VCaP (cell line): ENCODE data around the gene XIST.
"Not testable (repeated sequence)": the region's sequence is repeated elsewhere in the genome, so short reads cannot be mapped to it uniquely, and the experiment has no call there.

Experiments
- H3K27ac ChIP-seq: fragments of 450-650 bp; 2 replicates; pipeline ENCODE4 v1.5.1; 2017
- CTCF ChIP-seq: fragments of 450-650 bp; conservative IDR thresholded peaks from 2 replicates; pipeline ENCODE4 v1.5.1; 2017; ENCODE audit warnings: mild to moderate bottlenecking, moderate library complexity

The XIST gene

DNA sequence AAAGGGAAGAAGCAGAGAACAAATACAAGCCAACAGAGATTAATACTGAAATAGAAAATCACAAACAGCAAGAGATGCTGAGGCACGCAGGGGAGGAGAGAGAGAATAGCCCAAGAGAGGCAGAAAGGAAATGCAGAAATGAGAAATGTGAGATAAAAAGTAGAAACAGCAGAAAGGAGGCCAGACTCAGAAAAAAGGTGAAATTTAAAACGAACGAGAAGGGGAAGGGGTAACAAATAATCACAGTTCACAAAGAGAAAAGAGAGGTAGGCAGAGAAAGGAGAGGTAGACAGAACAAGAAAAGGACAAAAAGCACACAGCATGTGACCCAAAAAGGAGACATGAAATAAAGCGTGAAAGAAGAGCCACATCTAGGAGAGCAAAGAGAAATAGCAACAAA is 25.1 kb downstream of the XIST start:
- no peak for TF ChIP-seq CTCF
- H3K27ac ChIP-seq: no peak overlapping the region

DNA sequence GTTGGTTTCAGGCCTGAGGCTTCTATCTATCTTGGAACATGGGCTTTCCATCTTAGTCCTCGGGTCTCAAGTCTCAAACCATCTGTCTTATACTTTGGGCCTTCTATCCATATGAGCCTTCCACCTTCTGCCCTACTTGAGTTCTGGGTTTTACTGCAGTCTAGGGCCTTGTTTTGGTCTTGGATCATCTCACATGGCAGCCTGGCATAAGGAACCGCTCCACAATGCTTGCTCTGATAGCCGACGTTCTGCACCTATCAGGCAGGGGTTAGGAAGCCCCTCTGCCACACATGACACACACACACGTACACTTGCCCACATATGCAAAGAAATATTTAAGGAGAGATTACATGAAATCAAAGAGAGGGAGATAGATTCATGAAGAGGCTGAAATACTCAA is 25.5 kb downstream of the XIST start:
- TF ChIP-seq CTCF: no peak
- no peak overlapping the region for H3K27ac ChIP-seq

DNA sequence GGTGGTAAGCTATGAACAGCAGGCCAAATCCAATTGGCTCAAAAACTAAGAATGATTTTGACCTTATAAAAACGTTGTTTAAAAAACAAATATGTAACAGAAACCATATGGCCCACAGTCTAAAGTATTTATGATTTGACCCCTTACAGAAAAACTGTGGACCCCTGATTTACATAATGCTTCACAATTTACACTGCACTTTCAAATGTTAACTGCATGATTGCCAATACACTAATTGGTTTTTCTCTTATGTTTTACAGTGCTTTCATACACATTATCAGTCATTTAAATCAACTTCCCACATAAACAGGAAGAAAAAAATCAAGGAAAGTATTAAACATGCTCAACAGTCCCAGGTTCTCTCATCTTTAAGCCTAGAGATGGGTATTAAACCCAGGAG is 26.9 kb downstream of the XIST start:
- H3K27ac ChIP-seq: no peak overlapping the region
- no peak for TF ChIP-seq CTCF

- H3K27ac ChIP-seq: no peak overlapping the region
- no peak for TF ChIP-seq CTCF
Observed at GRCh38 chrX:73823473-73824004, 29.0 kb downstream of the XIST start.

DNA sequence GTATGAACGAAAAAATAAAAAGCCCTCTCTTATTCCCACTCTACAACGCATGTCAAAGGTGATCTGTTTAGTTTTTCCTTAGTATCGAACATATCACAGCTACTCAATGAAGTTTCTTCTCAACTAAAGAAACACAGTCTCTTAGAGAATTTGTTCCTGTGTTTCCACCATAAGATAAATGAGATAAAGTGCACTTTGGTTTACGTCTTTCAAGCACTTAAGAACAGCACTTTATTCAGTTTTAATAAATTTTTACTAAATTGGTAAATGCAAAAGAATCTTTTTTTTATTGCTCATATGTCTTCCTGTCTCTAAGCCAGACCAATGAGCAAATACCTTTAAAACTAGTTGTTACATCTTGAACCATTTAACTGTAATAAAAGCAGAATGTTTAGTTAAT is 29.7 kb downstream of the XIST start:
- TF ChIP-seq CTCF: no peak
- no peak overlapping the region for H3K27ac ChIP-seq

GRCh38 chrX:73821921-73822559 is 30.5 kb downstream of the XIST start:
- no peak for TF ChIP-seq CTCF
- H3K27ac ChIP-seq: no peak overlapping the region

DNA sequence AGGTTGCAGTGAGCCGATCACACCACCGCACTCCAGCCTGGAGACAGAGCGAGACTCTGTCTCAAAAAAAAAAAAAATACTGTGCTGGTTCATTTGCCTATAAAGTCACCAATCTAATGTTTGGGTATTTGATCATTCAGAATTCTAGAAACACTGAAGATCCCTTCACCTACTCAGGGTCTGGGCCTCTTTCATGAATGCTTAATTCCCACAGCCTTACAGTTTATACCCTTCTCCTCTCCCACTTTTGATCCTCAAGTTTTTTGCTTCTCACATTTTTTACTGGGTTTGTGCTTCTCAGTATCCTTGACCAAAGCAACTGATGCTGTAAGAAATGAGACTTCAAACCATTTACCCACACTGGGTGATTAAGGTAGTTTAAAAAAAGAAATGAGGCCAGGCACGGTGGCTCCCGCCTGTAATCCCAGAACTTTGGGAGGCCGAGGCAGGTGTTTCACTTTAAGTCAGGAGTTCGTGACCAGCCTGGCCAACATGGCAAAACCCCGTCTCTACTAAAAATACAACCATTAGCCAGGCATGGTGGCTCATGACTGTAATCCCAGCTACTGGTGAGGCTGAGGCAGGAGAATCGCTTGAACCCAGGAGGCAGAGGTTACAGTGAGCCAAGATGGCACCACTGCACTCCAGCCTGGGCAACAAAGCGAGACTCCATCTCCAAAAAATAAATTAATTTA is 32.5 kb downstream of the XIST start:
- not testable (repeated sequence) for H3K27ac ChIP-seq
